Activated T-cell treated with anti-CD3 and anti-CD28 coated beads for 4 hours (primary cell): Measurements from ENCODE around the gene KRT7.
A peak's percentile ranks its signal among the peaks of the same experiment; 100 is the strongest.

Source experiments
- DNase-seq: peaks from one replicate; pipeline ENCODE4 v3.0.0-alpha.2; 2020

KRT7 gene

DNA sequence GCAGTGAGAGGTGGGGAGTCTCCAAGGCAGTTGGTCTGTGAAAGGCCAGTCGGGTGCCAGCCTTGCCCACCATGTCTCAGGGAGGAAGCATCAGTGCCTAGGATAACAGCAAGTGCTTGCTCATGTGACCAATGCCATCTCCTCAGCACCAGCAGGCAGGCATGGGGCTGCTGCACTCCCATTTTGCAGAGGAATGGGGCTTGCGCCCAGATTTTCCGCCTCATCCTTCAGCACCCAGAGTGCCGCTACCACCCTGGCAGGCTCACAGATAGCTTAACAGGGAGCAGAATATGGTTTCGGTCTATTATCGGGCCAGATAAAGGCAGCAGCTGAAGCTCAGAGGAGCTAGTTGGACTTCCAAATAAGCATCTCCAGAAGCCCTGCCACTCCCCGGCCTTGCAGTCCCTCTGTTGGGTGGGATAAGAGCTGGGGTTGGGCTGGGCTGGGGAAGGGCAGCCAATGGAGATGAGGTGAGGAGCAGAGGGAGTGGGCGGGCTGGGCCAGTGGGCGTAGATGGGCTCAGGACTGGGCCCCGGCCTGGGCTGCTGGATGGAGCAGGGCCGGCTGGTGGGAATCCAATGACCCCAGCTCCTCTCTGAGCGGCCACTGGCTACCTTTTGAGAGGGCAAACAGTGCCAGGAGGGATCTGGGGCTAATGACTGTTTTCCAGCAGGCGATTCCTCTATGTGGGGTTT lies 32.8 kb upstream of the KRT7 start:
- DNase-seq, result no peak

DNA sequence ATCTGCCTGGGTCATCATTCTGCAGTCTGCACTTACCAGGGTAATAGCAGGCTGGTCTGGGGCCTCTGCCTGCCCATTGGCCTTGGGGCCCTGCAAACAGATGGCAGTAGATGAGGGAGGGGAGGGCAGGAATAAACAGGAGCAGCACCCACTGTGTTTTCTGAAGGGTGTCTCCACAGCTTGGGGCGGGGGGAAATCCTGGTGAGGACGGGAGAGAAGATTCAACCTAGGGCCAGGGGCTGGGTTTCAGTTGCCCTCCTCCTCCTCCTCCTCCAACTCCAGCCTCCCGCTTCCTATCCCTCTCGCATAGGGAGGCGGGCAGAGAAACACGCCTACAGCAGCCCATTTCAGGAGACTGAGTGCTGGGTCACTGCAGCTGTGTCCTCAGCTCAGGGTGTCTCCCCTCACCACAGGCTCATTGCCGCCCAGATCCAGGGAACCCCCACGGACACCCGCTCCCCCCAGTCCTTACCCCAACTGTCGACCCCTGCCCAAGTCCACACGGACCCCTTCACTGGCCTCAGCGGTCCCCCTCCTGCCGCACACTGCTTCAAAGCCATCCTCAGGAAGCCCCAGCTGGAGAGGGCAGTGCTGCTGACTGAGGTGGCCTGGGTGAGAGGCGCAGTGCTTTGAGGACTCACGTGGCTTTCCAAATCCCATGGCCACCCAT lies 32.1 kb upstream of the KRT7 start:
- DNase-seq, result no peak

DNA sequence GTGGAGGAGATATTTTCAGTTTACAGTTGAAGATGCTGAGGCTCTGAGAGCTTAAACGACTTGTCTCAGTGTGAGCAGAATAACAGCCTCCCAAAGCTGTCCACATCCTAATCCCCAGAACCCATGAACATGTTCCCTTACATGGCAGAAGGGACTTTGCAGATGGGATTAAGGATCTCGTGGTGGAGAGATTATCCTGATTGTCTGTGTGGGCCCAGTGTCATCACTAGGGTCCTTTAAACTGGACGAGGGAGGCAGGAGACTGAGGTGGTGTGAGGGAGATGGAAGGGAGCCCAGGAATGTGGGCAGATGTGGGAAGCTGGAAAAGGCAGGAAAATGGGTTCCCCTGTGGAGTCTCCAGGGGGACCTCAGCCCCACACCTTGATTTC lies 31.6 kb upstream of the KRT7 start:
- no peak for DNase-seq

DNA sequence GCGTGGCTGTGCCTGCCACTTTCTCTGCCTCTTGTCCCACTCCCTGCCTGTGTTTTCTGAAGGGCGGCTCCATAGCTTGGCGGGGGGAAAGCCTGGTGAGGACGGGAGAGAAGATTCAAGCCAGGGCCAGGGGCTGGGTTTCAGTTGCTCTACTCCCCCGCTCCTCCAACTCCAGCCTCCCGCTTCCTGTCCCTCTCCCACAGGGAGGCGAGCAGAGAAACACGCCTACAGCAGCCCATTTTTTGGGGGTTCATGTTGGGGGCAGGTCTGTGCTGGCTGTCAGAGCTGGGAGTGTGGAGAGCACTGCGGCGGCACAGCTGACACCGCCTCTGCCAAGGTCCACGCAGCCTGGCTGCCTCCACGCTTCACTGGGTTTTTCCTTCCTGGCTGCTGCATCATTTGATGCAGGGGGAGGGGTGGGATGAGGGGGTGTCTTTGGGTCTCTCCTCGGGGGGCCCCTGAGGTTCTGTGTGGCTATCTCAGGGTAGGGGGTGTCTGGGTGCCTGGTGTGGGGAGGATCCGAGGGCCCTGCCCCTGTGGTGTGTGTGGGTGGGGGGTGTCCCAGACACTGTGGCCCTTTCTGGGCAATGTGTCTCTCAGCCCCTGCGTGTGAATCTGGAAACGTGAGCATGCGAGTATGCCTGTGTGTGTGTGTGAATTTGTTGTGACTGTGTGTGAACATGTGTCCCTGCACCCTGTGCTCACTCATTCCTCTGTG lies 30.5 kb upstream of the KRT7 start:
- DNase-seq, result no peak

DNA sequence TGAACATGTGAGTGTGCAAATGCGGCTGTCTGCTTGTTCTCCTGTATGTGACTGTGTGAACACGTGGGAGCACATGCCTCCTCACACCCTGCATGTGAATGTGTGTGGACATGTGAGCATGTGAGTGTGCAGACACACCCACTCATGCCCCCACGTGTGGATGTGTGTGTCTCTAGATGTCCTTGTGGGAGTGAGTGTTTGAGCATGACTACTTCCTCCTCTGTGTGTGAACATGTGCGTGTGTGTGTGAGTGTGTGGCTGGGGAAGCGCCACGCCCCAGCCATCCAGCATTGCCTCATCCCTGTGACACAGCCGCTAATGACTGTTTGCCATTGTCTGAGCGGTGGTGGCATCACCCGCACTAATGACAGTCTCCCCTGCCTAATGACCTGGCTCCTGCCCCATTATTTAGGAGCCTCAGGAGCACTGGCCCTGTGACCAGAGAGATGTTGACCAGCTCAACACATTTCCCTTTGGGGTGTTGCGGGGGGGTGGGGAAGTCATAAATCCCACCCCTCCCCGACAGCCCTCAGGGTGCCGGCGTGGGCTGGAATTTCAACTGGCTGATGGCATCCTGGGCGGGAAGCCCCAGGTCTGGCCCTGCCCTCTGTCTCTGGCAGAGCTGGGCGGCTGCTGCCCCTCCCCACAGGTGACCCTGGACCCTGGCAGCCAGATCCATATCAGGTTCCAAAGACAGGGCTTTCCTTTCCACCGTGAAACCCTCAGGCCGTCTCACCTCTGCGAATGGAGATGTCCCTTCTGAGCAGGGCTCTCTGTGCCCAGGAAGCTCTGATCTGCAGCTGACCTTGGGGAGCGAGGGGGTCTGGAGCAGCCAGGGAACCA lies 29.7 kb upstream of the KRT7 start:
- peak; percentile 7 for DNase-seq

DNA sequence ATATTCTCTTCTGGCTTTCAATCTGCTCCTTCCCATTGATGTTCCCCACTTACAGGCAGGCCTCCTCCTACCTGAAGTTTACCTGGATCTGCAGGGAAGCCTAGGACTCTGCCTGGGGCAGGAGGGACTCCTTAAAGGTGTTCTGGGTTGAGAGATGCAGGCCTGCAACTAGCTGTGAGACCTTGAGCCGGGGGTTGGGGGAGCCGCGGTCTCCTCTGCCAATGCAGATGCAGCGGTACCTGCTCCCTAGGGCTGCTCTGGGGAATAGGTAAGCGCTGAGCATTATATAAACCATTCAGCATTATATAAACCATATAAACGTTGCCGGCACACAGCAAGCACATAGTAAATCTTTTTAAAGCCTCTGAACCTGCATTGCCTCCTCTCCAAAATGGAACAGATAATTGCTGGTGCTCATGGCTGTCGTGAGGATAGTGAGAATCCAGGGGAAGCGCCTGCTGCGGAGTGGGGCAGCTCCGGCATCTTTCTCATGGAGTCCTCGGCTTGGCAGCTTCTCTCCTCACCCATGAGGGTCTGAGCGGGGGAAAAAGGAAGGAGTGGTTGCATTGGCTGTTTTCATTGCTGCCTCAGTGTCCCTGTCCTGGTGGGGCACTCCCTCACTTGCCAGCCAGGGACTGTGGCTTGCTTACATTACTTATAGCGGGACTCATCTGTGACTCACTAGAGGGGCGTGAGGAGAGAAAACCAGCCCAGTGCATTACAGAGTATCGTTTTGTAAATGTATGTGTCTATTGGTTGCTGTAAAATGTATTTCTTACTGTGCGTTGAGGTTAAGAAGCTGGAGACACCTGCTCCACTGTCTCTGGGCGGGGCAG lies 28.7 kb upstream of the KRT7 start:
- no peak for DNase-seq

DNA sequence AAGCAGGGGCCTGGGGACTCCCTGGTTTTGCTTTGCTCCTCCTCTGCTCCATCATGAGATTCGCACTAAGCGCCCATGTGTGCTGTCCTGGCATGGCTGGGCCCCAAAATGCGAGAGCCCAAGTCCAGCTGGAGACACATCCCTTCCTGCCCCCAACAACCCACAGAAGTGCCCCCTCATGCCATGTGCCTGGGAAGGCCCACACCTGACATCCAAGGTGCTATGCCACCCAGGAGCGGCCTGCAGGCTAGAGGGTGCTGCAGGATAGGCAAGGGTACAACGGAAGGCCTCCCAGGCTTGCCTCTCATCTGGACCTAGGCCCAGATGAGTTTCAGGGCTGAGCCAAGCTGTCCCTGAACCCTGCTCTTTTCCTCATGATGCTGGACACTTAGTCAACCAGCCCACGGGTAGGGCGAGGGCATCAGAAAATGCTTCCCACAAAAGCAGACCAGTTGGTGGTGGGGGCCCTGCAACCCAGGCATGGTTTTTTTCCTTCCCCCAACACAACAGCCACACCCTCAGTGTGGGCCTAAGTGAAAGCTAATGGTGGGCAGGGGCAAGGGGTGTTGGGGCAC lies 28.0 kb upstream of the KRT7 start:
- no peak for DNase-seq

DNA sequence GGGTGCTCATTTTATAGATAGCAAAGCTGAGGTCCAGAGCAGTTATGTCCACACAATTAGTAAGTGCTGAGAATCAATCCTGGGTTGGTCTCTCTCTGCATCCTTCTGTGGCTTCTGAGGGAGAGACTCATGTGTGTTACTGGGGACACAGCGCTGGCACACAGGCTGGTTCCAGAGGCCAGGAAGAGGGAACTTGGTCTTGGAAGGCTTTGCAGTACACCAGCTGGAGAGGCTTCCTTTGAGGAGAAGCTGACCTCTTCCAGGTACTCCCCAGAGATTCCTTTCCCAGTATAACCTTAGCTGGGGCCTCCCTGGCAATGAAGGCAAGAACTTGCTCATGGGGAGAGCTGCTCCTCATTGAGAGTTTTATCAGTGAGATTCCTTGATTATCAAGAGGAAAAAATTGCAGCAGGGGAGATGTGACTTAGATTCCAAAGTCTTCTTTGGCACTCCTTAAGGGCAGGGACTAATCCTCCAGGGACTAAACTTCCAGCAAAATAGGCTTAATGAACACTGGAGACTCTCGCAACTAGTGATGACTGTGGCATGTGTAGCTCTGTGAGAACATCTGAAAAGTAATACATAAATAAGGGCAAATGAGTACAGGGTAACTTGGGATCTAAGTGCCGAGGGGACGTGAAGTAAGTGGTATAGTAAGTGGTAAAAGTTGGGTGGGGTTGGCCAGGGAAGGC lies 27.3 kb upstream of the KRT7 start:
- no peak for DNase-seq

DNA sequence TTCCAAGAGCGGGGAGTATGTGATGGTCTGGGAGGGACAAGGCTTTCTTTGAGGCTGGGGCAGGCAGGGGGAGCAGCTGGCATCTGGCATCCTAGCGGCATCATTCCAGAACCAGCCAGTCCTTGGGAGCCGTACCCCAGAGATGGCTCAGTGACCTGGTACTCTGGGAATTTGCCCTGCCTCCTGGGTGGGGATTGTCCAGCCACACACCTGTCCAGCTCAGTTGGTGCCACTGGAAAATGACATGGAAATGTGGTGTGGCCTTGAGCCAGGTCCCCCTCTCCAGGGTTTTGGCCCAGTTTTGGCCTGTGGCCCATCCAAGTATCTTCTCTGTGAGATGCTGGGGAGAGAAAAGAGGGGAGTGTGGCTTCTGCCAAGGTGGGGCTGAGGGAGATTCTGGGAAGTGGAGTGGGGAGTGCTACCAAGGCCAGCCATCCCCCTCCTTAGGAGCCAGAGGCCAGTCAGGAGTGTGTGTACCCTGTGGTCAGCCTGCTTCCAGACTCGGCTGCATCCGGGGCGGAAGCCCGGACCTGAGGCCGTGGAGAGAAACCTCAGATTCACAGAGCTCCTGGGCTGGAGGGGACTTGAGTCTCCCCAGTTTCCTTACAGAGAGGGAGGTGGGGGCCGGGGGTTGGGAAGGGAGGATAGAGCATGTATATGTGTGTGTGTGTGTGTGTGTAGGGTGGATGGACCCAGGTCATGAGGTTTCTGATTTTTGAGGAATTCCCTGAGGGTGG lies 26.6 kb upstream of the KRT7 start:
- no peak for DNase-seq

DNA sequence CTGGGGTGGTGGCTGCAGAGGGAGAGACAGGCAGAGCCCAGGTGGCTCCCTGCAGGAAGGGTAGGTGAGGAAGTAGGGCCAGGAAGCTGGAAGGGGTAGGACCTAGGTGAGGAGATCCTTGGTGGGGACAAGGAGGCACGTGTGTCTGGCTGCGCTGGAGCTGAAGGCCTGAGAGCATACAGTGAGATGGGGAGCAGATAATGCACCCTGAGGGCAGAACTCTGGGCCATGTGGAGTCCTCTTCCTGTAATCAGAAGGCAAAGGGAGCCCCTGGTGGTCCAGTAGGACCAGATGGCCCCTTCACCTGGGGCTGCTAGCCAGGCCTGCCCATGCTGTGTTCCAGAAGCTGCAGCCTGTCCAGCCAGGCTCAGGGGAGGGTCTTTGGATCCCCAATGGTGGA lies 25.9 kb upstream of the KRT7 start:
- no peak for DNase-seq

DNA sequence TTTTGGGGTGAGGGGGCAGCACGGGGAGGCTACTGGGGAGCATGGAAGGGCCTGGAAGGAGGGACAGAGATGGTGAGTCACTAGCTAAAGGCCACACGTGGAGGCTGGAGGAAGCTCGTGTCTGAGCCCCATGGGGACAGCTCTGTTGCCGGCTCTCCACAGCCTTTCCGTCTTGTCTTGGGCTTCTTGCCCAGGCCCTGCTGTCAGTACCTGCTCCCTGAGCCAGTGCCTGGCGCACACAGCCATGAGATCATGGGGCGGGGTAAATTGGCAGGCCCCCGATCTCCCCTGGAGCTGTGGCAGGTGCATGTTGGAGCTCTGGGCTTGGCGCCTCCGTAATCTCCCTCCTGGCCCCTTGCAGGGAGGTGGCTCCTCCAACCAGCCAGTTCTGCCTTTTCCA lies 25.1 kb upstream of the KRT7 start:
- DNase-seq, result no peak

DNA sequence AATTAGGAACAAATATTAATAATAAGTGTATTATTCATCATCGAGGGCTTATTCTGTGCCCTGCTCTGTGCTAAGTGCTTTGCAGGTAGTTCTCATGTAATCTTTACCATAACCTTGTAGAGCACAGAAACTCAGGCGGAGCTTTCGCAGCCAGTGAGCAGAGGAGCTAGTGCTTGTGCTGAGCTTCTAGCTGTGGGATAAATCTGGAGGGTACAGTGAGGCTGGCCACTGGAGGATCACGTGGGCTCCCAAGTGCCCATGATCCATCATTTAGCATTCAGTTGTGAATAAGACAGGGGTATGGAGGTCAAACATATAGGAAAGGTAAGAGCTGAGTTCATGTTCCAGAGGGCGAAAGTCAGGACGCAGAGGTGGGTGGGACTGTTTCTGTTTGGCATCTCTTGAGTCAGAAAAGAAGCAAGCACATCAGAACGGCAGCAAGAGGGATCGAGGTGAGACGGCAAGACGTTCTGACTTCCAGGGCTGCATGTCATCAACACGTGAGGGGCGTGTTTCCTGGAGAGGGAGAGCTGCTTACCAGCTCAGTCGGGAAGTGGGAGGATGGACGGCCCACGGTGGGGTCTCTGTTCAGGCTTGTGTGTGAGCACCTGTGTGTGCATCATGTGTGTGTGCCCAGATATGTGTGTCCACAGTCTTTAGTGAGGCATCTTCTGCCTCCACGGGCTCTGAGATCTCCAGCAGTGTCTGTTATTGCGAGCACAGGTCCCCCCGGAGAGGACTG lies 24.4 kb upstream of the KRT7 start:
- DNase-seq, result no peak

DNA sequence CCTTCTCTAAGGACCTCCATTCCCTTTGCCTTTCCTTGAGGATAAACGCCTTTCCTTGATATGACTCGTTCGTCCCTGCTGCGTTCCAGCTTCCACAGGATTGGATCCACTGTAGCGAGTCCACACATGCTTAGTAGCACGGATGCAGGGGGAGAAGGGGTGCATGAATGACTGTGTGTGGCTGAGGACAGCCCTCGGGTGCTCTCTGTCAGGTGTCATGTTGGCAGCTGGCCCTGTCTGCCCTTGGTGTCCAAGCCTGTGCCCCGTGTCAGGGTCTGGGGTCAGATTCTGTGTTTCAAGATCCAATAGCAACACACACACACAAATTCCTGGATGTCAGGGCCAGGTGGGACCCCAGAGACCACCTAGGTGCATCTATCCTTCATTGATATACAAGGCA lies 23.7 kb upstream of the KRT7 start:
- DNase-seq, result no peak

DNA sequence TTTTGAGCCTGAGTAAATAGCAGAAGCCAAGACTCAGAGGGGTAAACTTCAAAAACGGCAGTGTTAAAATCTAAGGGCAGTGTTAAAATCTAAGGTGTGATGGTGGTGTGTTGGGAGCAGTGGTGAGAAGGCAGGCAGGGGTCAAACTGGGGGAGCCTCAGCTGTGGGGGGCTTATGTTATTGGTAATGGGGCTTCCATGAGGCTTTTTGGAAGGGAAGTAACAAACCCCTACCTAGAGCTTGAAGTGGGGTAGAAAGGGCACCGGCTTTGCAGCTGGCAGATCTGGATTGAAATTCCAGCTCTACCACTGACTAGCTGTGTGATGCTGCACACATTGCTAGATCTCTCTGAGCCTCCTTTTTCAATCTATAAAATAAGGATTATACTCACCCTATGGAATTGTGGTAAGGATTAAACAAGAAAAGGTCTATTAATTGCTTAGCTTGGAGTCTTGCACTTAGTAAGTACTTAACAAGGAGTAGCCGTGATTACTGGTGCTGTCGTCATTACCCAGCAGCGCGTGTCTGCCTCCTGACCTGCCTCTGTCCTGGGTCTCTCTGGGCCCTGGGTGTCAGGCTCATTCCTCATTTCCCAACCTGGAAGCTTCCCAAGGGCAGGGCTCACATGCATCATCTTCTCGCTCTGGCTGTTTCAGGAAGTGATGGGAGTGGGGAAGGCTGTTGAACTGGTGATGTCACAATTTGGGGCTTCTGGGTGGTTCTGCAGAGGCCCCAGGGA lies 22.7 kb upstream of the KRT7 start:
- DNase-seq, result no peak

DNA sequence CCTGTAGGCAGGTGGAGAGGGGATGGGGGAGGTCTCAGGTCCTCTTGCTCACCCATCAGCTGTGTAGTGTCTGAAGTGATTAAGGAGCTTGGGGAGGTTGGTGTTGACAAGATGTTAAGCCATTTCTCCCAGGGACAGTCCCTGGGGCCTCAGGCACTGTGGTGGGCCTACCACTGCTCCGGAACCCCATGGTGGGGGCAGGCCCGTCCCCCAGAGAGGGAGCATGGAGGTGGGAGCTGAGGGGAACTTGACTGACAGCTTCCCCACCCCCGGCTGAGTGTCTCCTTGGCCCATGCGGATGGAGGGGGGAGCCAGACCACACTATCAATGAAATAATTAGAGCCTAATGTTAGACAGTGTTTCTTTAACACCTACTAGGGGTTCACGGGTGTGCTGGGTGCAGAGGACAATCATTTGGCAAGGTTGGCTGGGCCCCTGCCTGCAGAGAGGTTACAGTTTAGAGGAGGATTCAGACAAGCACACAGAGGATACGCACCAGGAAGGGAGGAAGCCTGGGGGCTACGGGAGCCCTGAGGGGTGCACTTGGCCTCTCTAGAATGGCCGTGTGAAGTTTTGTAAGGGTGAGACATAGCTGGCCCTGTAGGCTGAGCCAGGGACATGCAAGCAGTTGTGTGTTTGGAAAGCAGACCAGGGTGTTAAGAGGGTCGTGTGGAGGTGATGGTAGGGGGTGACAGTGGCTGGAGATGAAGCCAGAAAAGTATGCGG lies 22.0 kb upstream of the KRT7 start:
- no peak for DNase-seq

DNA sequence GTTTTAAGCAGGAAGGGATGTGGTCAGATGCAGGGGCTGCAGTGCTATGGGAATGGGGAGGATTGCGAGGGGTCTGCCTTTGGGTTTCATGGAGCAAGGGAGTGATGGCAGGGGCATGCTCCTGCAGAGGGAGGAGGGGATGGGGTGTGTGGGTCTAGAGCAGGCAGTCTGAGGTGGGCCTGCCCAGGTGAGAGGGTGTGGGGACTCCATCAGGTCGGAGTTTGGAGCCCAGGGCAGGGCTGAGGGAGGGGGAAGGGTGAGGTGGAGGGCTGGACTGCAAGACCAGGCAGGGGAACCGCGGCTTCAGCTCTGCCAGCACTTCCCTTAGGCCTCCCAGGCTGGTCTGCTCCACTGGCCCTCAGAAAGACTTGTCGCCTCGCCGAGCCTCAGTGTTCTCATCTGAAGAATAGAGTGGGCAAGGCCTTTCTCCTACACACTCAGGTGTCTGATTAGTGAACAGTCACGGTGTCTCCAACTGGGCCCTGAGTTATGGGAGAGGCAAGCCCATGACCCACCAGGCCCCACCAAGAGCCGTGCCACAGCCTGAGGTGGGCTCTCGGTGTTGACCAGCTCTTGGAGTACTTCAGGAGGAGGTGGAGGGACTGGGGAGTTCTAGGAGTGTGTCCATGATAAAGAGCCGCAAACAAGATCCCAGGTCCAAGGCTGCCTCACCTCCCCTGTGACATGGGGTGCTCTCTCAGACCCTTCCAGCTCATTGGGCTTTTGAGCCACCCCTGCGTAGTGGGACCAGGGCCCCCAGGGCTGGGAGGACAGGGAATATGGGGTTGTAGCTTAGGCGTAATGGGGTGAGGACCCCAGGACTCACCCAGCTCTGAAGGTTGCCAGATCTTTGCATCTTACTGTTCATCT lies 21.1 kb upstream of the KRT7 start:
- no peak for DNase-seq
